CMK (cell line): ENCODE measurements around the gene BMERB1.
"Not testable (repeated sequence)": the region's sequence is repeated elsewhere in the genome, so short reads cannot be mapped to it uniquely, and the experiment has no call there.

Experiments used
- DNase-seq: peaks from one replicate; pipeline ENCODE4 v3.0.0-alpha.2; 2010; ENCODE audit warnings: low read depth

BMERB1 gene

GRCh38 chr16:15464401-15465186 lies 30.2 kb downstream of the BMERB1 start:
- DNase-seq, result no peak

GRCh38 chr16:15466131-15466530 lies 31.7 kb downstream of the BMERB1 start:
- DNase-seq, result no peak

- no peak for DNase-seq
These were observed 32.7 kb downstream of the BMERB1 start for GRCh38 chr16:15466886-15467781.

DNA sequence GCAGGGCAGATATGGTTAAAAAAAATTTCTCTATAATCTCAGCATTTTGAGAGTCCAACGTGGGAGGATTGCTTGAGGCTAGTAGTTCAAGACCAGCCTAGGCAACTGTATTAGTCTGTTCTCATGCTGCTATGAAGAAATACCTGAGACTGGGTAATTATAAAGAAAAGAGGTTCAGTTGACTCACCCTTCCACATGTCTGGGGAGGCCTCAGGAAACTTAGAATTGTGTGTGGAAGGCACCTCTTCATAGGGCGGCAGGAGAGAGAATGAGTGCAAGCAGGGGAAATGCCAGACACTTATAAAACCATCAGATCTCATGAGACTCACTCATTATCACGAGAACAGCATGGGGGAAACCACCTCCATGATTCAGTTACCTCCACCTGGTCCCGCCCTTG lies 42.6 kb downstream of the BMERB1 start:
- DNase-seq, result not testable (repeated sequence)

DNA sequence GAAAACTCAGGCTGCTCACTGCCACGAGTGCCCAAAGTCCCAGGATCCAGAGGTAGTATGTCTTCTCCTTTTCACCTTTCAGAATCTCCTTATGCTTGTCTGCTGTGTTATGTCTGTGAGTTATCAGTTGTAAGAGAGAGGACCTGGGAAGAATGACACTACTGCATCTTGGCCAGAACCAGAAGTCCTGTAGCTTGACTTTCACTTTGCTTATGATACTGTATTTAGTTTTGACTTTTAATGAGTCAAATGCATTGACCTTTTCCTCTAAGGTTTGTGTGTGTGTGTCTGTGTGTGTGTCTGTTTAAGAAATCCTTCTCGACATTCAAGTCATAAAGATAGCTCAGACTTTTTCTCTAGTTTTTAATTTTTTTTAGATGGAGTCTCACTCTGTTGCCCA lies 43.4 kb downstream of the BMERB1 start:
- no peak for DNase-seq

GRCh38 chr16:15482068-15482747 lies 47.8 kb downstream of the BMERB1 start:
- DNase-seq, result no peak

- DNase-seq, result no peak
These were observed 48.4 kb downstream of the BMERB1 start for GRCh38 chr16:15482748-15483298.

DNA sequence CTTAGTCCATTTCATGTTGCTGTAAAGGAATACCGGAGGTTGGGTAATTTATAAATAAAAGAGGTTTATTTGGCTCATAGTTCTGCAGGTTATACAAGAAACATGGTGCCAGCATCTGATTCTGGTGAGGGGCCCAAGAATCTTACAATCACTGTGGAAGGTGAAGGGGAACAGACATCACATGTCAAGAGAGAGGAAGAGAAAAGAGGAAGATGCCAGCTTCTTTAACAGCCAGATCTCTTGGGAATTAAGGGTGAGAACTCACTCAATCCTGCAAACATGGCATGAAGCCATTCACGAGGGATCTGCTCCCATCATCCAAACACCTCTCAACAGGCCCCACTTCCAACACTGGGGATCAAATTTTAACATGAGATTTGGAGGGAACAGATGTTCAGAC lies 49.5 kb downstream of the BMERB1 start:
- no peak for DNase-seq

DNA sequence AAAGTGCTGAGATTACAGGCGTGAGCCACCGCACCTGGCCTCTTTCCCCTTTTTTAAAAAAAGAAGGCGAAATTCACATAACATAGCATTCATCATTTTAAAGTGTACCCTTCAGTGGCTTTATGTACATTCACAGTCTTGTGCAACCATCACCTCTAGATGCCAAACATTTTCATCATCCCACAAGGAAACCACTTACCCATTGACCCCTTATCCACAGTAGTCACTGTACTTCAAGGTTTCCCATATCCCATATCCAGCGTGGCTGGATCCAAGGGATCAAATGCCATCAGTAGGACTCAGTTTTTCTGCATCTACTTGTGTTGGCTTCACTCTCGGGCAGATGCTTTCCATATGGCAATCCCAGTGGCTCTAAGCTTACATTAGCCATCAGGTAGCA lies 50.3 kb downstream of the BMERB1 start:
- DNase-seq, result no peak

DNA sequence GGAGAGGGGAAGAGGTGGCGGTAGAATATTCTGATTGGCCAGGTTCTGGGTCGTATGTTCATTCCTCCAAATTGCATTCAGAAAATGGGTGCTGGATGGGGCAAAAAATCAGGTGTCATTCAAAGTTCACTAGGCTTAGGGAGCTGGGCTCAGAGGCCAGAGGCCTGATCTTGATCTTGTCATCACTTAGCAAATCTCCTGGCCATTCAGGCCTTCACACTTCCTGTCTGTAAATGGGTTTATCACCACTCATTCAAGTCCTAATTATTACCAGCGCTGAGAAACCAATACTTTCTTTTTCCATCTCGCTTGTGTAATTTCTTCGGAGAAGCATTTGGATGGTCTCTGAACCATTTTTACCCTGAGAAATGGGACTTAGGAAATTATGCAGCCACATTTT lies 50.8 kb downstream of the BMERB1 start:
- DNase-seq, result no peak

DNA sequence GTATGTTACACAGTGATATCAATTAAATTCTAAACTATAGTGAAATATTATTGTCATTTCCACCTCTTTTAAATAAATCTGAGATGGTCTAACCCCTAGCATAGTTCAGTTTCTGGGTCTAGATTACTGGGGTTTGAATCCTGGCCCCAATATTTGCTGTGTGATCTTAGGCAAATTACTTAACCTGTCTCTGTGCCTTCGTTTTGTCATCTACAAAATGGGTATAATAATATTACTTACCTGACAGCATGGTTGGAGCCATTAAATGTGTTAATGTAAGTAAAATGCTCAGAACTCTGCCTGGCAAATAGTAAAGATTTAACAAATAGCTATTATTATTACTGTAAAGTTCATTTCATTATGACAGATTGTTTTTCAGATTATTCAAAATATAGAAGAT lies 52.3 kb downstream of the BMERB1 start:
- DNase-seq, result no peak

DNA sequence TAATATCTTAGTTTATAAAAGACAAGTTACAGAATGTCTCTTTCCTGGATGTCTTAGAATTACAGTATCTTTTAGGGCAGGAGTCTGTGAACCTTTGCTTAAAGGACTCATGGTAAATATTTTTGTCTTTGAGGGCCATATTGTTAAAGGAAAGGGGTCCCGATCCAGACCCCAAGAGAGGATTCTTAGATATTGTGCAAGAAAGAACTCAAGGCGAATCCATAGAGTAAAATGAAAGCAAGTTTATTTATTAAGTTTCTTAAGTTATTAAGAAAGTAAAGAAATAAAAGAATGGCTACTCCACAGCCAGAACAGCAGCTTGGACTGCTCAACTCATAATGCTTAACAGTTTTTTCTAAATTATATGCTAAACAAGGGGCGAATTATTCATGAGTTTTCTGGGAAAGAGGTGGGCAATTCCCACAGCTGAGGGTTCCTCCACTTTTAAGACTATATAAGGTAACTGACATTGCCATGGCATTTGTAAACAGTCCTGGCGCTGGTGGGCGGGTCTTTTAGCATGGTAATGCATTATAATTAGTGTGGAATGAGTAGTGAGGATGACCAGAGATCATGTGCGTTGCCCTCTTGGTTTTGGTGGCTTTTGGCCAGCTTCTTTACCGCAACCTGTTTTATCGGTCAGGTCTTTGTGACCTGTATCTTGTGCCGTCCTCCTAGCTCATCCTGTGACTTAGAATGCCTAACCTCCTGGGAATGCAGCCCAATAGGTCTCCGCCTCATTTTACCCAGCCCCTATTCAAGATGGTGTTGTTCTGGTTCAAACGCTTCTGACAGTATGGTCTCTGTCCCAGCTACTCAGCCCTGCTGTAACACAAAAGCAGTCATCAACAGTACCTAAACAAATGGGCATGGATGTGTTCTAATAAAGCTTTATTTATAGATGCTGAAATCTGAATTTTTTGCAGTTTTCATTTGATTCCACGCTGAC lies 53.2 kb downstream of the BMERB1 start:
- no peak for DNase-seq

DNA sequence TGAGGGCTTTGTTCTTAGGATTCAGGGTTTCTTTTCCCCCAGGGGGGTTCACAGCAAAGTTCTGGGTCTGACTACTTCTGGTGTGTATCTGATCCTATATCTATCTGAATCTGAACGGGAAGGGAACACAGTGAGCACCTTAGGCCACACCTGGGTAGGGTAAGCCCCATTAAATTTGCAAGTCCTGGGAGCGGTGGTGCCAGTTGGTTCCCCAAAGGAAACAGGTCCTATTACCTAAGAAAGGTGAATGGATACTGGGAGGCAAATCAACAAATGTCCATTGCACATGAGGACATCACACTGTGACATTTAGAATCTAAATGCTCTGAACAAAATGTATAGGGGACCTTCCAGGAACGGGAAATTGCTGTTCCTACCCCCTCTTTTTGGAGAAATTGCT lies 54.6 kb downstream of the BMERB1 start:
- DNase-seq, result no peak

GRCh38 chr16:15490123-15490711 lies 55.8 kb downstream of the BMERB1 start:
- DNase-seq, result no peak

- DNase-seq, result no peak
These were observed 57.0 kb downstream of the BMERB1 start for GRCh38 chr16:15491411-15491810.

- DNase-seq, result no peak
These were observed 57.8 kb downstream of the BMERB1 start for GRCh38 chr16:15492091-15492740.

- DNase-seq, result no peak
These were observed 59.2 kb downstream of the BMERB1 start for GRCh38 chr16:15493466-15494180.

GRCh38 chr16:15494236-15494635 lies 59.8 kb downstream of the BMERB1 start:
- no peak for DNase-seq

DNA sequence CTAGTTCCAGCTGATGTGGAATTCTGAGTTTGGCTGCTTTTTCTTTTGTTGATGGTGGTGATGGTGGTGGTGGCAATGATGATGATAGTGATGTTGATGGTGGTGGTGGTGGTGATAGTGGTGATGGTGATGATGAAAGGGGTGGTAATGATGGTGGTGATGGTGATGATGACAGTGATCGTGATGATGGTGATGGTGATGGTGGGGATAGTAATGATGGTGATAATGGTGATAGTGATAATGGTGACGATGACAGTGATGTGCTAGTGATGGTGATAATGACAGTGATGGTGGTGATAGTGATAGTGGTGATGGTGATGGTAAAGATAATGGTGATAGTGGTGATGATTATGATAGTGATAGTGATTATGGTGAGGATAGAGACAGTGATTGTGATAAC lies 61.5 kb downstream of the BMERB1 start:
- DNase-seq, result no peak
